Suppressor macrophage (primary cell): ENCODE results near the gene MAD2L2.

Experiments
- DNase-seq, 4 experiments: peaks; one replicate each; pipeline ENCODE4 v3.0.0-alpha.2; 2020 to 2022
- total RNA-seq, 17 experiments: gene quantifications; one replicate each; lab custom pipeline; 2026; ENCODE audit warnings: mixed read lengths in 6 of 17, inconsistent platforms in 3 of 17; lab: John Stamatoyannopoulos, UW

MAD2L2 gene
- 12.3 to 26.1 (median 19.7) reads per million in 17 experiments for total RNA-seq

- peak; percentile 85 to 95 (median 91) for DNase-seq
These were observed at the start of gene MAD2L2 for GRCh38 chr1:11681071-11681771. Gene MAD2L2, minus strand, starts transcription at chr1:11681148. Its CDS starts 547 bp downstream, at chr1:11680601.

GRCh38 chr1:11730429-11730891, 49.5 kb upstream of the MAD2L2 start:
- peak; percentile 76 to 92 (median 86) for DNase-seq

- peak; percentile 24 to 52 (median 38) for DNase-seq
These were observed 48.8 kb upstream of the MAD2L2 start for GRCh38 chr1:11729498-11730428.

GRCh38 chr1:11729155-11729497, 48.2 kb upstream of the MAD2L2 start:
- no peak for DNase-seq

GRCh38 chr1:11728126-11728806, 47.3 kb upstream of the MAD2L2 start:
- peak in 1 of 4 experiments; percentile 14 for DNase-seq

GRCh38 chr1:11727119-11727518, 46.2 kb upstream of the MAD2L2 start:
- DNase-seq = no peak

GRCh38 chr1:11725616-11726015, 44.7 kb upstream of the MAD2L2 start:
- DNase-seq = peak in 3 of 4 experiments; percentile 47 to 58 (median 52)

- DNase-seq = no peak
These were observed 41.6 kb upstream of the MAD2L2 start for GRCh38 chr1:11722538-11722937.

- no peak for DNase-seq
These were observed 40.4 kb upstream of the MAD2L2 start for GRCh38 chr1:11721311-11721710.

GRCh38 chr1:11720525-11720924, 39.6 kb upstream of the MAD2L2 start:
- DNase-seq = no peak

- no peak for DNase-seq
These were observed 39.1 kb upstream of the MAD2L2 start for GRCh38 chr1:11720033-11720376.

- DNase-seq = peak; percentile 86 to 93 (median 90)
These were observed 38.5 kb upstream of the MAD2L2 start for GRCh38 chr1:11719313-11720032.

GRCh38 chr1:11714831-11715575, 34.1 kb upstream of the MAD2L2 start:
- DNase-seq = no peak

- DNase-seq = no peak
These were observed 32.1 kb upstream of the MAD2L2 start for GRCh38 chr1:11713095-11713494.

GRCh38 chr1:11712285-11712684, 31.3 kb upstream of the MAD2L2 start:
- DNase-seq = no peak

GRCh38 chr1:11711490-11711889, 30.5 kb upstream of the MAD2L2 start:
- no peak for DNase-seq

GRCh38 chr1:11708554-11709350, 27.8 kb upstream of the MAD2L2 start:
- peak; percentile 76 to 91 (median 84) for DNase-seq

- peak; percentile 27 to 64 (median 46) for DNase-seq
These were observed 26.8 kb upstream of the MAD2L2 start for GRCh38 chr1:11707621-11708276.

GRCh38 chr1:11706292-11706691, 25.3 kb upstream of the MAD2L2 start:
- no peak for DNase-seq

GRCh38 chr1:11705596-11705995, 24.6 kb upstream of the MAD2L2 start:
- DNase-seq = no peak
